Keratinocyte (primary cell): ENCODE results near the gene HYAL4.

Experiments
- CTCF ChIP-seq, 3 experiments: IDR thresholded peaks in 1 of 3; conservative IDR thresholded peaks in 1 of 3; optimal IDR thresholded peaks in 1 of 3; 2 replicates in 2 of 3; 3 replicates in 1 of 3; pipeline versions ENCODE3 to v1.5.1; 2011; ENCODE audit warnings: low read length in 3 of 3, mild to moderate bottlenecking in 3 of 3, moderate library complexity in 2 of 3, control low read depth in 1 of 3, inconsistent platforms in 1 of 3; ENCODE audit not compliant: insufficient read depth in 2 of 3; ENCODE audit errors: extremely low read depth in 1 of 3
- EZH2 ChIP-seq: IDR thresholded peaks from one replicate; pipeline ENCODE4 v1.6.1; 2012; ENCODE audit warnings: inconsistent platforms, mild to moderate bottlenecking, low read length, moderate library complexity

- no peak for TF ChIP-seq CTCF (optimal IDR thresholded peaks at IDR 0.05 in 1 of 3, IDR thresholded peaks at IDR 0.05 in 1 of 3, conservative IDR thresholded peaks at IDR 0.05 in 1 of 3; ENCODE audit: extremely low read depth in 1 of 3, insufficient read depth in 2 of 3, low read length in 3 of 3)
- TF ChIP-seq EZH2, result no peak
Measured at GRCh38 chr7:123845823-123846216, 851 bp downstream of the HYAL4 start.
